Measurements from ENCODE around the gene APOL4. TPM values are rescaled to one million over a fixed set of nuclear protein-coding genes. Genes with fewer than 3 reads are reported as not detected.

The APOL4 gene
- total RNA-seq, 1 experiment from 2014 or later = 1.6 TPM

DNA sequence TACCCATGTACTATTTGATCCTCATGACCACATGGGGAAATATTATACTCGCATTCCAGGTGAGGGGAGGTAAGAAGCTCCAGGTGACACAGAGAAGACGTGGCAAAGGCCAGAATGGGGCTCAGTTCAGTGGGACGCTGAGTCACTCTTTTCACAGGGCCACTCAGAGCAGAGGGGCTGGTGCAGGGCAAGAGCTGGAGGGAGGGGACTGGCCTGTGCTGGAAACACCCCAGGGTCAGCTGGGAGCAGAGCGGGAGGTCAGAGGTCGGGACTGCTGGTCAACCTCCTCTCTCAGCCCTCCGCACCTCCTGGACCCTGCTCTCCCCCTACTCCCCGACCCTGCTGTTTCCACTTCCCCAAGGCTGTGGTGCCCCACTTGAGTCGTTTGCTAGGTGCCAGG is 53.2 kb downstream of the APOL4 start:
- POLR2A ChIA-PET (ENCODE audit: low non-redundant PET) = no interaction called here
- no peak overlapping the region for H3K4me3 ChIP-seq (ENCODE audit: low read depth, low read length, poor library complexity, severe bottlenecking)
- no peaks in the 10 kb centered on the region for H3K36me3 ChIP-seq (ENCODE audit: insufficient read depth, low read length, poor library complexity, severe bottlenecking)
- no peaks in the 10 kb centered on the region for H3K27me3 ChIP-seq (replicated peaks; ENCODE audit: insufficient read depth, low read depth, low read length, poor library complexity)
- no TSS peak for BruUV-seq (replicated peaks)
- no peaks in the 10 kb centered on the region for H3K9me3 ChIP-seq (ENCODE audit: low read depth, low read length, poor library complexity, severe bottlenecking)
- no peak for TF ChIP-seq EZH2 (IDR thresholded peaks at IDR 0.05; ENCODE audit: borderline replicate concordance, low read depth, low read length, poor library complexity, severe bottlenecking)
- TF ChIP-seq, protein P1, sequence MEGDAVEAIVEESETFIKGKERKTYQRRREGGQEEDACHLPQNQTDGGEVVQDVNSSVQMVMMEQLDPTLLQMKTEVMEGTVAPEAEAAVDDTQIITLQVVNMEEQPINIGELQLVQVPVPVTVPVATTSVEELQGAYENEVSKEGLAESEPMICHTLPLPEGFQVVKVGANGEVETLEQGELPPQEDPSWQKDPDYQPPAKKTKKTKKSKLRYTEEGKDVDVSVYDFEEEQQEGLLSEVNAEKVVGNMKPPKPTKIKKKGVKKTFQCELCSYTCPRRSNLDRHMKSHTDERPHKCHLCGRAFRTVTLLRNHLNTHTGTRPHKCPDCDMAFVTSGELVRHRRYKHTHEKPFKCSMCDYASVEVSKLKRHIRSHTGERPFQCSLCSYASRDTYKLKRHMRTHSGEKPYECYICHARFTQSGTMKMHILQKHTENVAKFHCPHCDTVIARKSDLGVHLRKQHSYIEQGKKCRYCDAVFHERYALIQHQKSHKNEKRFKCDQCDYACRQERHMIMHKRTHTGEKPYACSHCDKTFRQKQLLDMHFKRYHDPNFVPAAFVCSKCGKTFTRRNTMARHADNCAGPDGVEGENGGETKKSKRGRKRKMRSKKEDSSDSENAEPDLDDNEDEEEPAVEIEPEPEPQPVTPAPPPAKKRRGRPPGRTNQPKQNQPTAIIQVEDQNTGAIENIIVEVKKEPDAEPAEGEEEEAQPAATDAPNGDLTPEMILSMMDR (conservative IDR thresholded peaks at IDR 0.05; ENCODE audit: low read depth, low read length) = no peak
- no peak overlapping the region for H3K27ac ChIP-seq (ENCODE audit: low read depth, low read length, poor library complexity, severe bottlenecking)
- CTCF ChIA-PET = interaction anchor here (0.6 kb wide), 1 partner anchor 34 kb away, joined by 3 read pairs; no protein-coding TSS in a partner anchor
- H3K4me1 ChIP-seq (ENCODE audit: insufficient read depth, low read length, poor library complexity, severe bottlenecking) = no peaks in the 10 kb centered on the region
- intact Hi-C loops (cut with micrococcal nuclease; ENCODE audit: unreplicated experiment) = loop anchor here (5.0 kb wide), 3 partner anchors 34 to 139 kb away; no protein-coding TSS in a partner anchor
- DNase-seq (ENCODE audit: low spot score) = no peak

DNA sequence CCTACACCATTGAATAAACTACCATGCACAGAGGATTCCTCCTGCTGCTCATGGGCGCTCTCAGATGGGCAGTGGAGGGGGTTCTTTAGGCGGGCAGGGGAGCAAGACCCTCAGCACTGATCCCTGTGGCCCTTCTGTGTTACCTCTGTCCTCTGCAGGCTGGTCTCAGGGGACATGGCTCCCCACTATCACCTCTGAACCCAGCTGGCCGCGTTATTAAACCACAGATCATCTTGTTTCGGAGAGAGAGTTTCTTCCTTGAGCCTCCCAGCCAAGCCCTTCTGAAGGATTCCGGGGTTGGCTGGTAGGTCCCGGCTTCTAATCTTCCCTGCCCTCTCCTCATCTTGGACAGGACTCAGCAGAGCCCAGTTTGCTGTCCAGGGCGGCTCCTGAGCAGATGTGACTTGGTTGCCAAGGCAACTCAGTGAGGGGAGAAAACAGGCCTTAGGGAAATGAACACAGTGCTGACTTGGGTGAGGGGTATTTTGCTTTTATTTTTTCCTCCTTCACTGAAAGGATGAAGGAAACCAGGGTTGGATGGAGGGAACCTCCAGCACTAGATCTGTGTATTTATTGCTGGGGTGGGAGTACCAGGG is 54.3 kb downstream of the APOL4 start:
- Histone ChIP-seq H3K27ac (ENCODE audit: low read depth, low read length, poor library complexity, severe bottlenecking) (no peak overlapping the region), H3K4me3 (ENCODE audit: low read depth, low read length, poor library complexity, severe bottlenecking) (no peak overlapping the region), H3K36me3 (ENCODE audit: insufficient read depth, low read length, poor library complexity, severe bottlenecking) (no peaks in the 10 kb centered on the region), H3K9me3 (ENCODE audit: low read depth, low read length, poor library complexity, severe bottlenecking) (no peaks in the 10 kb centered on the region), H3K4me1 (ENCODE audit: insufficient read depth, low read length, poor library complexity, severe bottlenecking) (no peaks in the 10 kb centered on the region), H3K27me3 (replicated peaks; ENCODE audit: insufficient read depth, low read depth, low read length, poor library complexity) (no peaks in the 10 kb centered on the region)
- no peak for DNase-seq (ENCODE audit: low spot score)
- ChIA-PET POLR2A (ENCODE audit: low non-redundant PET) (no interaction called here), CTCF (no interaction called here)
- TF ChIP-seq EZH2 (IDR thresholded peaks at IDR 0.05; ENCODE audit: borderline replicate concordance, low read depth, low read length, poor library complexity, severe bottlenecking) = no peak
- TF ChIP-seq, protein P1 (conservative IDR thresholded peaks at IDR 0.05; ENCODE audit: low read depth, low read length) = no peak
- intact Hi-C loops (cut with micrococcal nuclease; ENCODE audit: unreplicated experiment) = loop anchor here (5.0 kb wide), 3 partner anchors 35 to 140 kb away; no protein-coding TSS in a partner anchor
- BruUV-seq (replicated peaks) = no TSS peak

DNA sequence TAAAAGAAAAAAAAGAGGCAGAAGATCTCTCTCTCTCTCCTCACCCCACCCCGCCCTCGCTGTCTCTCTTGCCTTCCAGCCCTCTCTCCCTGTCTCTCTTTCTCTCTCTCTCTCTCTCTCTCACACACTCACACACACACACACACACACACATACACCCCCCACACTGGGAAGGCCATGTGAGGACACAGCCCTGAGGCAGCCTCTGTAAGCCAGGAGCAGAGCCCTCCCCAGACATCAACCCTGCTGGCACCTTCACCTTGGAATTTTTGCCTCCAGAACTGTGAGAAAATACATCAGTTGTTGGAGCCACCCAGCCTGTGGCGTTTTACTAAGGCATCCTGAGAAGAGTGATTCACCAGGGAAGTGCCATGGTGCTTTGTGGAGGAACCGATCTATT is 55.7 kb downstream of the APOL4 start:
- no peak overlapping the region for H3K27ac ChIP-seq (ENCODE audit: low read depth, low read length, poor library complexity, severe bottlenecking)
- no peaks in the 10 kb centered on the region for H3K36me3 ChIP-seq (ENCODE audit: insufficient read depth, low read length, poor library complexity, severe bottlenecking)
- H3K27me3 ChIP-seq (replicated peaks; ENCODE audit: insufficient read depth, low read depth, low read length, poor library complexity) = no peaks in the 10 kb centered on the region
- TF ChIP-seq, protein P1 (conservative IDR thresholded peaks at IDR 0.05; ENCODE audit: low read depth, low read length) = no peak
- TF ChIP-seq EZH2 (IDR thresholded peaks at IDR 0.05; ENCODE audit: borderline replicate concordance, low read depth, low read length, poor library complexity, severe bottlenecking) = no peak
- BruUV-seq (replicated peaks) = no TSS peak
- ChIA-PET CTCF (interaction anchor here (0.6 to 1.3 kb wide), 2 partner anchors 84 to 268 kb away, joined by 6 to 9 read pairs; no protein-coding TSS in a partner anchor), POLR2A (ENCODE audit: low non-redundant PET) (no interaction called here)
- DNase-seq (ENCODE audit: low spot score) = no peak
- H3K9me3 ChIP-seq (ENCODE audit: low read depth, low read length, poor library complexity, severe bottlenecking) = no peaks in the 10 kb centered on the region
- H3K4me1 ChIP-seq (ENCODE audit: insufficient read depth, low read length, poor library complexity, severe bottlenecking) = no peaks in the 10 kb centered on the region
- no peak overlapping the region for H3K4me3 ChIP-seq (ENCODE audit: low read depth, low read length, poor library complexity, severe bottlenecking)
- intact Hi-C loops (cut with micrococcal nuclease; ENCODE audit: unreplicated experiment) = loop anchor here (5.0 kb wide), 3 partner anchors 36 to 141 kb away; no protein-coding TSS in a partner anchor
